ENCODE measurements around the gene PIGK.

- TF ChIP-seq EZH2 (IDR thresholded peaks at IDR 0.05; ENCODE audit: borderline replicate concordance, control insufficient read depth, low read depth, low read length) (no peak), BMI1 (IDR thresholded peaks at IDR 0.05; ENCODE audit: borderline replicate concordance) (no peak), BHLHE40 (IDR thresholded peaks at IDR 0.05; ENCODE audit: borderline replicate concordance in 1 of 2, low read depth in 2 of 2, low read length in 1 of 2) (no peak), CTCF (IDR thresholded peaks at IDR 0.05 in 2 of 3, conservative IDR thresholded peaks at IDR 0.05 in 1 of 3; ENCODE audit: control insufficient read depth in 2 of 3, extremely low read depth in 1 of 3, insufficient read depth in 1 of 3, low read depth in 3 of 3, low read length in 3 of 3) (no peak), POLR2A (IDR thresholded peaks at IDR 0.05; ENCODE audit: low read depth, low read length) (no peak), NKRF (conservative IDR thresholded peaks at IDR 0.05) (no peak), PAX5 (IDR thresholded peaks at IDR 0.05; ENCODE audit: borderline replicate concordance, low read depth, low read length) (no peak), TCF7 (IDR thresholded peaks at IDR 0.05; ENCODE audit: borderline replicate concordance) (no peak), ZNF384 (IDR thresholded peaks at IDR 0.05; ENCODE audit: borderline replicate concordance, low read depth, low read length) (no peak), MXI1 (IDR thresholded peaks at IDR 0.05; ENCODE audit: low read depth, low read length) (no peak), CREB1 (IDR thresholded peaks at IDR 0.05; ENCODE audit: low read depth) (no peak), STAT3 (IDR thresholded peaks at IDR 0.05; ENCODE audit: low read depth, low read length) (no peak), ZNF207 (IDR thresholded peaks at IDR 0.05; ENCODE audit: borderline replicate concordance) (no peak)
Measured at GRCh38 chr1:77188770-77189169, 30.5 kb downstream of the PIGK start.

All from GM12878 (cell line).